Glutamatergic neuron (in vitro differentiated cells): ENCODE results near the gene SLIT3. TPM values are rescaled to one million over a fixed set of nuclear protein-coding genes. Genes with fewer than 3 reads are reported as not detected.

Source experiments
- DNase-seq: peaks from one replicate; pipeline ENCODE4 v3.0.0; 2022
- H3K27ac Mint-ChIP-seq: one replicate; pipeline ENCODE4 v1.8.0; 2020; ENCODE audit warnings: mild to moderate bottlenecking, mixed read lengths, inconsistent platforms; ENCODE audit not compliant: unreplicated experiment
- H3K27me3 Mint-ChIP-seq: one replicate; pipeline ENCODE4 v1.8.0; 2020; ENCODE audit warnings: mild to moderate bottlenecking, moderate library complexity, mixed read lengths, inconsistent platforms; ENCODE audit not compliant: unreplicated experiment
- H3K36me3 Mint-ChIP-seq: one replicate; pipeline ENCODE4 v1.8.0; 2020; ENCODE audit warnings: mild to moderate bottlenecking, mixed read lengths, inconsistent platforms; ENCODE audit not compliant: unreplicated experiment
- H3K4me1 Mint-ChIP-seq: one replicate; pipeline ENCODE4 v1.8.0; 2020; ENCODE audit warnings: mild to moderate bottlenecking, low read depth, mixed read lengths, inconsistent platforms; ENCODE audit not compliant: unreplicated experiment
- H3K4me3 Mint-ChIP-seq: one replicate; pipeline ENCODE4 v1.8.0; 2020; ENCODE audit warnings: mild to moderate bottlenecking, mixed read lengths, inconsistent platforms; ENCODE audit not compliant: unreplicated experiment
- H3K9me3 Mint-ChIP-seq: one replicate; pipeline ENCODE4 v1.8.0; 2020; ENCODE audit warnings: mild to moderate bottlenecking, moderate library complexity, mixed read lengths, inconsistent platforms; ENCODE audit not compliant: unreplicated experiment
- CTCF ChIP-seq: fragments of 200-600 bp; sonication (generic); IDR thresholded peaks from one replicate; pipeline ENCODE4 v1.5.0; 2021; ENCODE audit not compliant: partially characterized antibody, unreplicated experiment
- total RNA-seq: library from RNA; stranded (reverse); fragmentation: NEBNext Ultra II Directional; extraction: Animal tissue kit (Norgen Biotek cat#: 25700); gene quantifications from one replicate; pipeline ENCODE4 v1.2.1, GENCODE V29; 2021; ENCODE audit not compliant: unreplicated experiment

Gene SLIT3
- total RNA-seq, 1 donor from 2014 or later: 11.5 TPM

GRCh38 chr5:169104937-169105494 is 195.9 kb downstream of the SLIT3 start:
- Mint-ChIP-seq H3K9me3 (peaks cover 6% of the 10 kb centered on the region), H3K27me3 (no peaks in the 10 kb centered on the region), H3K4me1 (no peaks in the 10 kb centered on the region), H3K36me3 (no peaks in the 10 kb centered on the region), H3K4me3 (no peak overlapping the region), H3K27ac (no peak overlapping the region)
- no peak for DNase-seq
- no peak for TF ChIP-seq CTCF

- H3K4me1 Mint-ChIP-seq: no peaks in the 10 kb centered on the region
Measured at GRCh38 chr5:169103586-169104181, 197.3 kb downstream of the SLIT3 start.

GRCh38 chr5:169101966-169102365 is 199.0 kb downstream of the SLIT3 start:
- H3K4me3 Mint-ChIP-seq: no peak overlapping the region
- DNase-seq: no peak
- peaks cover 5% of the 10 kb centered on the region for H3K27me3 Mint-ChIP-seq
- no peaks in the 10 kb centered on the region for H3K36me3 Mint-ChIP-seq
- TF ChIP-seq CTCF: no peak
- H3K9me3 Mint-ChIP-seq: peaks cover 3% of the 10 kb centered on the region
- H3K27ac Mint-ChIP-seq: no peak overlapping the region
- peaks cover 3% of the 10 kb centered on the region for H3K4me1 Mint-ChIP-seq

More at GRCh38 chr5:169103586-169104181, 197.3 kb downstream of the SLIT3 start:
- Mint-ChIP-seq H3K36me3 (no peaks in the 10 kb centered on the region), H3K27ac (no peak overlapping the region), H3K27me3 (peaks cover 5% of the 10 kb centered on the region), H3K4me3 (no peak overlapping the region), H3K9me3 (peaks cover 6% of the 10 kb centered on the region)
- TF ChIP-seq CTCF: no peak
- DNase-seq: no peak

GRCh38 chr5:169100735-169101075 is 200.2 kb downstream of the SLIT3 start:
- Mint-ChIP-seq H3K27ac (no peak overlapping the region), H3K36me3 (no peaks in the 10 kb centered on the region), H3K4me3 (no peak overlapping the region), H3K9me3 (peaks cover 3% of the 10 kb centered on the region), H3K27me3 (peaks cover 5% of the 10 kb centered on the region), H3K4me1 (peaks cover 3% of the 10 kb centered on the region)
- no peak for TF ChIP-seq CTCF
- DNase-seq: no peak
